ENCODE results near the gene OPRL1.
"Not testable (repeated sequence)": the region's sequence is repeated elsewhere in the genome, so short reads cannot be mapped to it uniquely, and the experiment has no call there.

Gene OPRL1

DNA sequence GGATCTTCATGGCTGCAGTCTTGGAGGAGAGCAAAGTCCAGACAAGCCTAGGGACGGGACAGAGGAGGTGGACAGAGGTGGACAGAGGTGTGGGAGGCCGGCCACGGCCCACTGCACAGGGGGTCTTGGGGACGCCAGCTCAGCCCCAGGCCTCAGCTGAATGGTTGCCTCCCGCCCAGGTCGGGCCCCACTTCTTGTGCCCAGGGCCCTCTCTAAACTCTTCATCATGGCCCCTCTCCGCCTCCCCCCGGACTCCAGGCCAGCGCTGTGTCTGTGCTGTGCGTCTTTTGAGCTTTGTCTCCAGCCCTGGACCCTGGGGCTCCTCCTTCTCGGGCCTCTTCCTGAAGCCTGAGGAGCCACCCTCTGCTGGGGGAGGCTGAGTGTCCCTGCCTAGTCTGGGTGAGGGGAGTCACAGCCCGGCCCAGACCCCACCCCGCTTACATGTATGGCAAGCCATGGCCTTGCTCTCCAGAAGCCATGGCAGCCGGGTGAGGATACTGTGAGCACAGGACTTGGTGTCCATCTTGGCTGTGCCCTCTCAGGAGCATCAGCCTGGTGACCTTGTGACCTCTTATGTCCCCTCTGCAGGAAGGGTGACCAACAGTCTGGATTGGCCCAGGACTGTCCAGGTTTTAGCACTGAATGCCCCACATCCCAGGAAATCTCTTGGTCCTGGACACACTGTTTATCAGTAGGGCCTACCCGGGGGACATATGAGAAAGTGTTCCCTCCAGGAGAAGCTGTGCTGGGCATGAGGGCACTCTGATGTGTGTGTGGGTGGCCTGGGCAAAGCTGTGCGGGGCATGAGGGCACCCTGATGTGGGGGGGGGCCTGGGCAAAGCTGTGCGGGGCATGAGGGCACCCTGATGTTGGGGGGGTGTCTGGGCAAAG lies 36.9 kb downstream of the OPRL1 start:
- no peak for DNase-seq
- TF ChIP-seq, protein P1, sequence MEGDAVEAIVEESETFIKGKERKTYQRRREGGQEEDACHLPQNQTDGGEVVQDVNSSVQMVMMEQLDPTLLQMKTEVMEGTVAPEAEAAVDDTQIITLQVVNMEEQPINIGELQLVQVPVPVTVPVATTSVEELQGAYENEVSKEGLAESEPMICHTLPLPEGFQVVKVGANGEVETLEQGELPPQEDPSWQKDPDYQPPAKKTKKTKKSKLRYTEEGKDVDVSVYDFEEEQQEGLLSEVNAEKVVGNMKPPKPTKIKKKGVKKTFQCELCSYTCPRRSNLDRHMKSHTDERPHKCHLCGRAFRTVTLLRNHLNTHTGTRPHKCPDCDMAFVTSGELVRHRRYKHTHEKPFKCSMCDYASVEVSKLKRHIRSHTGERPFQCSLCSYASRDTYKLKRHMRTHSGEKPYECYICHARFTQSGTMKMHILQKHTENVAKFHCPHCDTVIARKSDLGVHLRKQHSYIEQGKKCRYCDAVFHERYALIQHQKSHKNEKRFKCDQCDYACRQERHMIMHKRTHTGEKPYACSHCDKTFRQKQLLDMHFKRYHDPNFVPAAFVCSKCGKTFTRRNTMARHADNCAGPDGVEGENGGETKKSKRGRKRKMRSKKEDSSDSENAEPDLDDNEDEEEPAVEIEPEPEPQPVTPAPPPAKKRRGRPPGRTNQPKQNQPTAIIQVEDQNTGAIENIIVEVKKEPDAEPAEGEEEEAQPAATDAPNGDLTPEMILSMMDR (IDR thresholded peaks at IDR 0.05; ENCODE audit: low read depth, low read length) = no peak
- Histone ChIP-seq H3K27me3 (ENCODE audit: insufficient read depth, low read depth, severe bottlenecking) (no peaks in the 10 kb centered on the region), H3K36me3 (no peaks in the 10 kb centered on the region), H3K9me3 (ENCODE audit: severe bottlenecking) (no peaks in the 10 kb centered on the region), H3K4me3 (ENCODE audit: low read depth, low read length) (no peak overlapping the region), H3K27ac (no peak overlapping the region)

DNA sequence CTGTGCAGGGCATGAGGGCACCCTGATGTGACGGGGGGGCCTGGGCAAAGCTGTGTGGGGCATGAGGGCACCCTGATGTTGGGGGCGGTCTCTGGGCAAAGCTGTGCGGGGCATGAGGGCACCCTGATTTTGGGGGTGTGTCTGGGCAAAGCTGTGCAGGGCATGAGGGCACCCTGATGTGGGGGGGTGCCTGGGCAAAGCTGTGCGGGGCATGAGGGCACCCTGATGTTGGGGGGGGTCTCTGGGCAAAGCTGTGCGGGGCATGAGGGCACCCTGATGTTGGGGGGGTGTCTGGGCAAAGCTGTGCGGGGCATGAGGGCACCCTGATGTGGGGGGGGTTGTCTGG lies 37.5 kb downstream of the OPRL1 start:
- not testable (repeated sequence) for H3K27me3 ChIP-seq (ENCODE audit: insufficient read depth, low read depth, severe bottlenecking); H3K9me3 ChIP-seq (ENCODE audit: severe bottlenecking); DNase-seq; H3K4me3 ChIP-seq (ENCODE audit: low read depth, low read length); H3K27ac ChIP-seq; H3K36me3 ChIP-seq

DNA sequence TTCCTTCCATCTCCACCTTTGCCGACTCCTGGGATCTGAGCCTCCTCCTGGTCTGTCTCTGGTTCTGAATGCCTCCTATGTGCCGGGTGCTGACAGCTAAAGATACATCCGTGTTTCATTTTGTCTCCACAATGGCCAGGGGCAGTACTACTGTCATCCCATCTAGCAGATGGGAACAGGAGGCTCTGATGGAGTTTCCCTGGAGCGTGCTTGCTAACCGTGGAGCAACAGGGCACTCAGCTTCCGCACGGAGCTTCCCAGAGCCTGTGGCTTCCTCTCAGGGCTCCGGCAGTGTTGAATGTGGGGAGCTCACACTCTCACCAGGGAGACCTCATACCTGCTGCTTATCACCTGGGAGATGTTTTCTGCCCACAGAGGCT lies 39.4 kb downstream of the OPRL1 start:
- Histone ChIP-seq H3K27ac (no peak overlapping the region), H3K4me3 (ENCODE audit: low read depth, low read length) (no peak overlapping the region), H3K27me3 (ENCODE audit: insufficient read depth, low read depth, severe bottlenecking) (no peaks in the 10 kb centered on the region), H3K9me3 (ENCODE audit: severe bottlenecking) (no peaks in the 10 kb centered on the region), H3K36me3 (no peaks in the 10 kb centered on the region)
- TF ChIP-seq, protein P1 (IDR thresholded peaks at IDR 0.05; ENCODE audit: low read depth, low read length) = no peak
- DNase-seq = no peak

DNA sequence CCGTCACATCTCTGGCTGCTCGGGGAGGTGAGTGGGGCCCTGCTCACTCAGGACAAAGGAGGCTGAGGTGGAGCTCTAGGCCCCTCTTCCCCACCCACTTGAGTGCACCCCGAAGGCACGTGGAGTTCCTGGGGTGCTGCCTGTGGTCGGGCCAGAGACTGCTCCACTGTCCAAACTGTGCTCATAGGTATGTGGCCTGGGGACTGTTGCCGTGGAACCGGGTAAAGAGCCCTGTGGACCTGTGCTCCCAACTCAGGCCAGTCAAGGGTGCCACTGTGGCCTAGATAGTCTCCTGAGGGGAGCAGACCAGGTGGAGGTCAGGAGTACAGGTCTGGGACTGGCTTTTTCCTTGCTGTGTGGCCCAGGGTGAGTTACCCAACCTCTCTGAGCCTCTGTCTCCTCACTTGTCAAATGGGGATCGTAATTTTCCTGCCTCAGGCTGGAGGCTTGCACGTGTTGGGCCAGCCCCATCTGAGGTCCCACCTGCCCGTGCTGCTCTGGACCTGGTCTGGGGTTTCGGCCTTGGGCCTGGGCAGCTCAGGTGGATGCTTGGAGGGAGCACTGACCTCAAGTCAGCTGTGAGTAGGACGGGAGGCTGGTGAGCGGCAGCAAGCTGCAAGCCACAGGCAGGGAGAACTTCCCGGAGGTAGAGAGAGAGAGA lies 39.9 kb downstream of the OPRL1 start:
- DNase-seq = no peak
- H3K9me3 ChIP-seq (ENCODE audit: severe bottlenecking) = no peaks in the 10 kb centered on the region
- TF ChIP-seq, protein P1 (IDR thresholded peaks at IDR 0.05; ENCODE audit: low read depth, low read length) = no peak
- no peak overlapping the region for H3K27ac ChIP-seq
- H3K4me3 ChIP-seq (ENCODE audit: low read depth, low read length) = no peak overlapping the region
- no peaks in the 10 kb centered on the region for H3K36me3 ChIP-seq
- no peaks in the 10 kb centered on the region for H3K27me3 ChIP-seq (ENCODE audit: insufficient read depth, low read depth, severe bottlenecking)

DNA sequence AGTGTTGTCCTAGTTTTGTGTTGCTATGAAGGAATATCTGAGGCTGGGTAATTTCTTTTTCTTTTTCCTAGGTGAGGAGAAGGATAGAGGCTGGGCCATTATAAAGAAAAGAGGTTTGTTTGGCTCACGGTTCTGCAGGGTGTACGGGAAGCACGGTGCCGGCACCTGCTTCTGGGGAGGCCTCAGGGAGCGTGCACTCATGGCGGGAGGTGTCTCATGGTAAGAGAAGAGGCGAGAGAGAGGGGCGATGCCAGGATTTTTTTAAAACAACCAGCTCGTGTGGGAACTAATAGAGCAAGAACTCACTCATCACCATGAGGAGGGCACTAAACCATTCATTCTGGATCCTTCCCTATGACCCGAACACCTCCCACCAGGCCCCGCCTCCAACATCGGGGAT lies 41.7 kb downstream of the OPRL1 start:
- no peak overlapping the region for H3K27ac ChIP-seq
- TF ChIP-seq, protein P1 (IDR thresholded peaks at IDR 0.05; ENCODE audit: low read depth, low read length) = no peak
- H3K36me3 ChIP-seq = no peaks in the 10 kb centered on the region
- no peak for DNase-seq
- no peaks in the 10 kb centered on the region for H3K9me3 ChIP-seq (ENCODE audit: severe bottlenecking)
- H3K4me3 ChIP-seq (ENCODE audit: low read depth, low read length) = no peak overlapping the region
- H3K27me3 ChIP-seq (ENCODE audit: insufficient read depth, low read depth, severe bottlenecking) = no peaks in the 10 kb centered on the region

DNA sequence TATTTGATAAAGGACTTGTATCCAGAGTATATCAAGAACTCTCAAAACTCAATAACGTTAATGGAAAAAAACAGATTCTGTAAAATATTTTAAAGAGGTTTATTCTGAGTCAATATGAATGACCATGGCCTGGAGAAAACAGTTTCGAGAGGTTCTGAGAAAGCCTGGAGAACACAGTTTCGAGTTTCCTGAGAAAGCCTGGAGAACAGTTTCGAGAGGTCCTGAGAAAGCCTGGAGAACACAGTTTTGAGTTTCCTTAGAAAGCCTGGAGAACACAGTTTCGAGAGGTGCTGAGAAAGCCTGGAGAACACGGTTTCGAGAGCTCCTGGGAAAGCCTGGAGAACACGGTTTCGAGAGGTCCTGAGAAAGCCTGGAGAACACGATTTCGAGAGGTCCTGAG lies 43.0 kb downstream of the OPRL1 start:
- not testable (repeated sequence) for H3K36me3 ChIP-seq; H3K27ac ChIP-seq; H3K27me3 ChIP-seq (ENCODE audit: insufficient read depth, low read depth, severe bottlenecking); H3K4me3 ChIP-seq (ENCODE audit: low read depth, low read length); DNase-seq; H3K9me3 ChIP-seq (ENCODE audit: severe bottlenecking)

DNA sequence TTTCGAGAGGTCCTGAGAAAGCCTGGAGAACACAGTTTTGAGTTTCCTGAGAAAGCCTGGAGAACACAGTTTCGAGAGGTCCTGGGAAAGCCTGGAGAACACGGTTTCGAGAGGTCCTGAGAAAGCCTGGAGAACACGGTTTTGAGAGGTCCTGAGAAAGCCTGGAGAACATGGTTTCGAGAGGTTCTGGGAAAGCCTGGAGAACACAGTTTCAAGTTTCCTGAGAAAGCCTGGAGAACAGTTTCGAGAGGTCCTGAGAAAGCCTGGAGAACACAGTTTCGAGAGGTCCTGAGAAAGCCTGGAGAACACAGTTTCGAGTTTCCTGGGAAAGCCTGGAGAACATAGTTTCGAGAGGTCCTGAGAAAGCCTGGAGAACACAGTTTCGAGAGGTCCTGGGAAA lies 43.6 kb downstream of the OPRL1 start:
- not testable (repeated sequence) for H3K27ac ChIP-seq; H3K27me3 ChIP-seq (ENCODE audit: insufficient read depth, low read depth, severe bottlenecking); H3K36me3 ChIP-seq; H3K9me3 ChIP-seq (ENCODE audit: severe bottlenecking); DNase-seq; H3K4me3 ChIP-seq (ENCODE audit: low read depth, low read length)

Data from WERI-Rb-1 (cell line).